GM12872 (cell line): Measurements from ENCODE around the gene GALNT17.

ENCODE experiments used
- TF ChIP-seq, protein P1 (sequence below): IDR thresholded peaks from 3 replicates; pipeline ENCODE4 v1.5.1; 2011; ENCODE audit warnings: low read depth, mild to moderate bottlenecking, low read length, moderate library complexity; ENCODE audit not compliant: insufficient read depth

Gene GALNT17

DNA sequence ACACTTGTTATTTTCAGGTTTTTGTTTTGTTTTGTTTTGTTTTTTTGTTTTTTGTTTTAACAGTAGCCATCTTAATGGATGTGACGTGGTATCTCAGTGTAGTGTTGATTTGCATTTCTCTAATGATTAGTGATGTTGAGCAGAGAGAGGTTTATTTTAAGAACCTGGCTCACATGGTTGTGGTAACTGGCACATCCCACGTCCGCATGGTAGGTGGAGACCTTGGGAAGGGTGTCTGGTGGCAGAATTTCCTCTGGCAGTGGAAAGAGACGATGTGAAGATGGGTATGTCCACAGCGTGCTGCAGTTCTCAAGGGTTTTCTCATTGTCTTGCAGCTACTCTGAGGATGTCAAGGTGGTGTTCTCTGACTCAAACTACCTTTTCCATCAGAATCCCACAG is 252.2 kb downstream of the GALNT17 start:
- TF ChIP-seq, protein P1, sequence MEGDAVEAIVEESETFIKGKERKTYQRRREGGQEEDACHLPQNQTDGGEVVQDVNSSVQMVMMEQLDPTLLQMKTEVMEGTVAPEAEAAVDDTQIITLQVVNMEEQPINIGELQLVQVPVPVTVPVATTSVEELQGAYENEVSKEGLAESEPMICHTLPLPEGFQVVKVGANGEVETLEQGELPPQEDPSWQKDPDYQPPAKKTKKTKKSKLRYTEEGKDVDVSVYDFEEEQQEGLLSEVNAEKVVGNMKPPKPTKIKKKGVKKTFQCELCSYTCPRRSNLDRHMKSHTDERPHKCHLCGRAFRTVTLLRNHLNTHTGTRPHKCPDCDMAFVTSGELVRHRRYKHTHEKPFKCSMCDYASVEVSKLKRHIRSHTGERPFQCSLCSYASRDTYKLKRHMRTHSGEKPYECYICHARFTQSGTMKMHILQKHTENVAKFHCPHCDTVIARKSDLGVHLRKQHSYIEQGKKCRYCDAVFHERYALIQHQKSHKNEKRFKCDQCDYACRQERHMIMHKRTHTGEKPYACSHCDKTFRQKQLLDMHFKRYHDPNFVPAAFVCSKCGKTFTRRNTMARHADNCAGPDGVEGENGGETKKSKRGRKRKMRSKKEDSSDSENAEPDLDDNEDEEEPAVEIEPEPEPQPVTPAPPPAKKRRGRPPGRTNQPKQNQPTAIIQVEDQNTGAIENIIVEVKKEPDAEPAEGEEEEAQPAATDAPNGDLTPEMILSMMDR, result no peak

DNA sequence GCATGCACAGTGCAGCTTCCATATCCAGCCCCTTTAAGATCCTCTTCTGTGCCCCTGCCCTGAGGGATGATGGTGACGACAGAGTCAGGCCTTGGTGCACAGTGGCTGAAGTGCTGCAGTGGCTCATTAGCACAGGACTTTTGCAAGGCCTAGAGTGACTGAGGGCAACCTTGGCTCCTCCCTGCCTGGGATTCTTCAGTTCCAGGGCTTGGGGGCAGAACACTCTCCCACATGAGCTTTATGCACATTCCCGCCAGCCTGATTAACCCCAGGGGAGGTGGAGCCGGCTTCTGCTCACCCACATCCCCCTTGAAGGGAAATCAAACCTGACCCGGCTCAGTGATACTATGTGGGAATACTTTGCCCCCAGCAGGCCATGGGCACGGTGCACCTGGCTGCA is 253.4 kb downstream of the GALNT17 start:
- TF ChIP-seq, protein P1, result no peak

DNA sequence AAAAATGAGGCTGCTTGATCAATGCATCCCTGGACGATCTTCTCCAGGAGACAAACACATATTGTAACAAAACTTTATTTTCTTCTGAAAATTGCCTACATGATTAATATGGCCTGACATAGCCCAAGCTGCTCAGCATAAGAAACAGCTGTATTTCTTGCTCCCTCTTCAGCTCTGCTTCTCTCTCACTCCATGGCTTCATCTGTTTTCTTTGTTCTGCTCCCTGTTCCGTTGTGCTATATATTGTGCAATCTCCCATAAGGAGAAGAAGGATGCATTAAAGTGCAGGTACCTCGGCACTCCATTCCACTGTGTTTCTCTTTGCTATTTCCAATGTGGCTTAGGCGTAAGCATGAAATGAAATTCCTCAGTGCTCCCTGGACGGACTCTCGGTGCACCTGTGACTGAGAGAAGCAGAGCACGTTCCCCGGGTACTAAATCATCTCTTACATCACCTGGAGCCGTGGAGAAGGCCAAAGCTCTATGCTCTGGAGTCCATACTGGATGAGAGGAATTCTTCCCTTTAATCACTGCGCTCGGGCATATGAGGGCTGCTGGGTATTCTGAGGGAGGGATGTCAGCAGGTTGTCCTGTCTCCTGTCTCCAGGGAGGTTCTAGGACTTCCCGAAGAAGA is 254.3 kb downstream of the GALNT17 start:
- TF ChIP-seq, protein P1, result no peak

DNA sequence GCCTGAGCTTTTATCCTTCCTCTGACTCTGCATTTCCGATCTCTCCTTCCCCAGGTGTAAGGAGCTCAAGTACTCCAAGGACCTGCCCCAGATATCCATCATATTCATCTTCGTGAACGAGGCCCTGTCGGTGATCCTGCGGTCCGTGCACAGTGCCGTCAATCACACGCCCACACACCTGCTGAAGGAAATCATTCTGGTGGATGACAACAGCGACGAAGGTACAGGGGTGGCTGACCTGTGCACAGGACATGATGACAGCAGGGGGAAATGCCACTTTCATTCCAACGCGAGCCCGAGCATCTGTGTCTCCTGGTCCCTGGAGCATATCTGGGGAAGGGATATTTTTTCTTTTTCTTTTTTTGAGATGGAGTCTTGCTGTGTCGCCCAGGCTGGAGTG is 256.2 kb downstream of the GALNT17 start:
- TF ChIP-seq, protein P1, result no peak

DNA sequence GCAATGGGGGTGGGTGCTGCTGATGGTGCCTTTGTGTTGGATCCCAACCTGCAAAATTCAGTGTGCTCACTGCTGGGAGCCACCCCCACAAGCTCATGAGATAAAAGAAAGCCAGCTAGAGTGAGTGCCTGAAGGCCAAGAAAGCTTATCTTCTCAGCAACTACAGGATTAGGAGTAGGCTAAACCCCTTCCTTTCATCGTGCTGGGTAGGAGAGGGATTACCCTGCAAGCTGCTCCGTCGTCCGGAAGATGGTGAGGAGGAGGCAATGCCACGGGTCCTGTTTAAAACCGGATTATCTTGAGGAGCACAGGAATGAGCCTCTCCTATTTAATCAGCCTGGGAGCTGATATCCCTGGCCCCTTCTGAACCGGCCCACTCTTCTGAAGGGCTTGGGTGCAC is 258.0 kb downstream of the GALNT17 start:
- TF ChIP-seq, protein P1, result no peak

DNA sequence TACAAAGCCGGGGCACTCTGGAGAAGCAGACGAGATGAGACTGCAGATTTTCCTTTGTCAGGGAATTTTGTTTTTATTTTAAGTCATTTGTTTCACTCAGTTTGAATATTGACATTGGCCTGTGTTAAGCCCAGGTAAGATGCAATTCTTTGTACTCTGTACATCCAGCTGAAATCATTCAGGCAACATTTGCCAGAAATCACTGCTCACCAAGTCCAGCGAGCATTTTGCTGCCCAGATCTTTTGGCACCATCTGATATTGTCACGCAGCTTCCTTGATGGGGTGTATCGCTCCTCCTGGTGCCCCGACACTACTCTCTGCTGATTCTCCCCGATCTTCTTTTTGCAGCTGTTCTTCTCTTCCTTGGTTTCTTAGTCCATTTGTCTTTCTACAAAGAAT is 261.7 kb downstream of the GALNT17 start:
- TF ChIP-seq, protein P1, result no peak

DNA sequence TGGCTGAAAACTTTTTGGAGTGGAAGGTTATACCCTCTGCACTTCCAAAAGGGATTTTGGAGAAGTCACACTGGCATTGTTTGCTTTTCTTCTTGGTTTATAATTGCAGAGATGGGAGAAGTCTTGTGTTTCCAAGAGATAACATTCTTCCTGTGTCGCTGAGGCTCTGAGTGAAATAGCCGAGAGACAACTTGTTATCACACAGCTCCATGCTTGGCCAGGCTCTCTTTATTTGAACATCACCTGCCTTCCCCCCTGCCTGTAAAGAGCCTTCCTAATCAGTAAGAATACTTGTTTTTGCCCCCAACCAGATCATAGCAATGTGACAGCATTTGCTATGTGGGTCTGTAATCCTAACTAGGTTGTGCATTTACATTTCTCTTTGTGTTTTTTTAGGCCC is 270.7 kb downstream of the GALNT17 start:
- TF ChIP-seq, protein P1, result no peak
